Stimulated activated CD4-positive, alpha-beta T cell treated with anti-CD3 and anti-CD28 coated beads, Interleukin-1b, Interleukin-23, amount 100 ng/mL, for 24 hours (primary cell): Measurements from ENCODE around the gene MT1B.

Source experiments
- DNase-seq, 4 experiments: peaks; one replicate each; pipeline ENCODE4 v3.0.0-alpha.2; 2020; ENCODE audit warnings: low read depth in 4 of 4, low spot score in 1 of 4

Gene MT1B

GRCh38 chr16:56636616-56637413 is 14.9 kb upstream of the MT1B start:
- DNase-seq: no peak

GRCh38 chr16:56637814-56638750 is 13.6 kb upstream of the MT1B start, which contains the start of gene MT1A:
Gene MT1A (plus strand): TSS chr16:56638666. CDS start chr16:56638739, 73 bp downstream.
- no peak for DNase-seq

- DNase-seq: no peak
These were observed 12.6 kb upstream of the MT1B start for GRCh38 chr16:56639045-56639444.

DNA sequence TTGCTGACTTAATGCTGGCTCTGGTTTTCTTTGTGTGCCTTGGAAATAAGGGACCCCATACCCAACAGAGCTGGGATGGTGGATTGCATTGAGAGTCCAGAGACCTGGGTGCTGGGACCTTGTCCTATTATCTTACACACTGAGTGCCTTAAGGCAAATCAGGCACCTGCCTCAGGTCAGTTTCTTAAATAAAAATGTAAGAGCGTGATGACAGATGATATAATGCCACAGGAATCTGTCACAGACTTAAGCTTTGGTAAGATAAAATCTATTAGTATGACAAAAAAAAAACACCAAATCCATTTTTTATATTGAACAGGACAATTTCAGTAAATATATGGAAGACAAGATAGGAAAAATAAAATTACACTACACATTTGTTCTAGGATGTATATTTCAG is 11.6 kb upstream of the MT1B start:
- no peak for DNase-seq

GRCh38 chr16:56641166-56641565 is 10.5 kb upstream of the MT1B start:
- no peak for DNase-seq

DNA sequence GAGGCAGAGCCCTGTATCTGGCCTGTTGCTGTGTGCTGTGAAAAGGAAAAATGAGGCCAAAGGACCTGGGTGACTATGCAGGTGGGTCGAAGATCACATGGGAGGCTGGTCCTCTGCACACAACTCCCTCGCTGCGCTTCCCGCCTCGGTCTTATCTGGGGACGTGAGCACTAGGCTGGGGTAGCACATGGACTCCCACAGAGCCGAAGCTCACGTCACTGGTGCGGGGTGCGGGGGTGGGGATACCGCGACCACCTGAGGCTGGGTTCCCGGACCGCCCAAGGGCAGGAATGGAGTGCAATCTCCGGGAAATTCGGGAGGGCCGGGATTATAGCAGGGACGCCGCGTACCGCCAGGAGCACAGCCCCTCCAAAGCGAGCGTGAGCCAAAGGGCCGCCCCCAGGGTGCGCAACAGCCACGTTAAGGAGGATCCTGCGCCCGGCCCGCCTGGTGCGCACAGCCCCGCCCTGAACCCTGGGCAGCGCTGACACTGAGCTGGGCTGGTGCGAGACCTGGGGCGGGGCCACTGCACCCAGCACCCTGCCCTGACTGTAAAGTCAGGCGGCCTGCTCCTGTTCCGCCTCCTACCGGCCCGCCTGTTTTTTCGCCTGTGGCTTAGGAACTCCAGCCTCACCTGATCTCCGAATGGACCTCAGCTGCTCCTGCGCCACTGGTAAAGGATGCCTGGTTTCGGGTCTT is 8.5 kb upstream of the MT1B start:
- peak in 3 of 4 experiments; percentile 47 to 72 (median 59) for DNase-seq

GRCh38 chr16:56643833-56644232 is 7.9 kb upstream of the MT1B start:
- no peak for DNase-seq

- no peak for DNase-seq
These were observed 6.4 kb upstream of the MT1B start for GRCh38 chr16:56645311-56645710.

DNA sequence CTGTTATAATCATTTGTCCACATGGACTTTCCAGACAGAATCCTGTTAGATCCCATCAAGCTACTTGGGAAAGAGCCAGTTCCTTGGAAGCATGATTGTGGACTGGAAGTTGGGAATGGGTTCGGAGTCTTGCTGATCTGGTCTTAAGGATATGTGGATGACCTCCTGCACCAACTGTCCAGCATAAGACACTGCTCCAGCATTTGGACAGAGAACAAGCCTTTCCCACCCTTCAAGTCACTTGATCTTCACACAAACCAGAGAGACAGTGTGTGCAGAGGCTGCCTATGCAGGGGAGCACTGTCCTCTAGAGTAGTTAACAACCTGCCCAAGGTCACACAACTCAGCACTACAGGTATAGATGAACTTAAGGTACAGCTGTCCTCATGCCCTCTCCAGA is 5.8 kb upstream of the MT1B start:
- no peak for DNase-seq

DNA sequence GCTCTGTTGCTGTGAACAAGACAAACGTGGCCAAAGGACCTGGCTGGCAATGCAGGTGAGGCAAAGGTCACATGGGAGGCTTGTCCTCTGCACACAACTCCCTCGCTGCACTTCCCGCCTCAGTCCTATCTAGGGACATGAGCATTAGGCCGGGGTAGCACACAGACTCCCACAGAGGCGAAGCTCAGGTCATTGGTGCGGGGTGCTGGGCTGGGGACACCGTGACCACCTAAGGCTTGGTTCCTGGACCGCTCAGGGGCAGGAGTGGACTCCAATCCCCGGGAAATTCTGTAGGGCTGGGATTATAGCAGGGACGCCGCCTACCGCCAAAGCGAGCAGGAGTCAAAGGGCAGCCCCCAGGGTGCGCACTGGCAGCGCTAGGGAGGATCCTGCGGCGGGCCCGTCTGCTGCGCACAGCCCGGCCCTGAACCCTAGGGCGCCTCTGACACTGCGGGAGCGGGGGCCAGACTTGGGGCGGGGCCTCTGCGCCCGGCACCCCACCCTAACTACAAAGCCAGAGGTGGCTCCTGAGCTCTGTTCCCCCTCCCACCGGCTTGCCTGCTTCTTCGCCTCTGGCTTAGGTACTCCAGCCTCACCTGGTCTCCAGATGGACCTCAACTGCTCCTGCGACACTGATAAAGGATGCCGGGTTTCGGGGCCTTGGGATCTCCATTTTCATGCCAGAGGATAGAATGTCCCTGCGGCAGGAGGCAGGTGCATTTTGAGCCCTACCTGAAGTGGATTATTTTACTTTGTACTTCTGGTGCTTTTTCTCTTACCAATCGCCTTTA is 3.9 kb upstream of the MT1B start:
- DNase-seq: no peak

DNA sequence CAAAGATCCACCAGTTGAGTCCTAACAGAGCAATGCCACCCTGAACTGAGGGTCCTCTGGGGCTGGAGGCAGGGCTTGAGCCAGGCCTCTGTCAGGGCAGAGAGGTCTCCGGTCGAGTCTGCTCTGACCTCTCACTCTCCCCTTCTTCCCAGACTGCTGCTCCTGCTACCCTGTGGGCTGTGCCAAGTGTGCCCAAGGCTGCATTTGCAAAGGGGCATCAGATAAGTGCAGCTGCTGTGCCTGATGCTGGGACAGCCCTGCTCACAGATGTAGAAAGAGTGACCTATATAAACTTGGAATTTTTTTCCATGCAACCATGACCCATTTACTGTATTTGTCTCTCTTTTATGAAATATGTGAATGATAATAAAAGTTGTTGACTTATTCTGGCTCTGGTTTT is 2.4 kb upstream of the MT1B start:
- DNase-seq: no peak

GRCh38 chr16:56649820-56650219 is 1.9 kb upstream of the MT1B start:
- DNase-seq: no peak

DNA sequence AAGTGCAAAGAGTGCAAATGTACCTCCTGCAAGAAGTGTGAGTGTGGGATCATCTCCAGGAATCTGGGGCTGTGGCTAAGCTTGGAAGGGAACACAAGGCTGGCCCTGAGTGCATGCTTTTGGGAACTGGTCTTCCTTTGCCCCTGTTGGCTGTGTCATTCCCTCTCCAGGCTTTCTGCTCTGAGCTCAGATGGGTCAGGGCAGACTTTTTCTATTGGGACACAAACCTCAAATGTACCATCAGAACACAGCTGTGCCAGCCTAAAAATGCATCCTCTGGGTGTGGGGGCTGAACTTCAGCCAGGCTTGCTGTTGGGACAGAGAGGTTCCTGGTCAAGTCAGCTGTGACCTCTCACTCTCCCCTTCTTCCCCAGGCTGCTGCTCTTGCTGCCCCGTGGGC is 914 bp downstream of the MT1B start:
- no peak for DNase-seq

DNA sequence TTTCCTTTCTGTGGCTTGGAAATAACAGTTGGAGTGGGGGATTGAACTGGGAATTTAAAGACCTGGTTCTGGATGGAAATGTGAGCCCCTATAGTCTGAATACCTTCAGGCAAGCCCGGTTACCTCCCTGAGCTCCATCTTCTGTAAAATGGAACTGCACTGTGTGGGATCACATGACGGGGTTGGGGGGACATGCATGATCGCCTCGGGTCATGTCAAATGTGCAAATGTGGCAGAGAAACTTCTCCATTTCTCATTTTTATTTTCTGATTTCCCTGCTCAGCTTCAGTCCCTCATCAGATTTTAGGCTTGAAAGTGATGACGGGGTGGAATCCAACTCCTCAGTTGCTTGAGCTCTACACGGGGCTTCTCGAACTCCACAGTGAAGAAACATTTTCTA is 1.5 kb downstream of the MT1B start:
- no peak for DNase-seq

DNA sequence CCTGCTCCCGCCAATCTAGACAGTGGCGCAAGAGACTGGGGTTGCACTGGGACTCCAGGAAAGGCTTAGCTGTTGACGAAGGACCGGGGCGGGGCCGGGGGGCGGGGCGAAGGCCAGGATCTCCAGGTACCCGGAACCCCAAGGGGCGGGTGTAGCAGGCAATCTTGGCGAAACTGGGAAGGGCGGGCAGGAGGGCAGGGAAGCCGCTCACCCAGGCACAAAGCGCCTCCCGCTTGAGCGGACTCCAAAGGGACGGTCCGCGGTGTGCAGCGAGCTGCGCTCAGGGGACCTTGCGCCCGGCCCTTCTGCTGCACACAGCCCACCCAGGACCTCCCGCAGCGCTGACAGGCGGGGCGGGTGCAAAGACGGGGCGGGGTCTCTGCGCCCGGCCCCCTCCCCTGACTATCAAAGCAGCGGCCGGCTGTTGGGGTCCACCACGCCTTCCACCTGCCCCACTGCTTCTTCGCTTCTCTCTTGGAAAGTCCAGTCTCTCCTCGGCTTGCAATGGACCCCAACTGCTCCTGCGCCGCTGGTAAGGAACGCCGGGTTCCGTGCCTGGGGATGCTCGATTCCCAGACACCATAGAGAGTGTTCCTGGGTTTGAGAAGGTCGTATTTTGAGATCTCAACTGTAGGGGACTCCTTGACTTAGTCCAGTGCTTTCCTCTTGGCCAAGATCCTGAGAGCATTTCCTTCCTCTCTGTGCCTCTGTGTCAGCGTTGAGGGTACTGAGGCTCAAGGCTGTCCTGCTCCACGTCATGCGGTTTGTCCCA is 6.1 kb downstream of the MT1B start, which contains the start of gene MT1F:
MT1F (plus strand) TSS at position 405 of the 772 bp plus-strand sequence; CDS start at position 505, 100 bp downstream.
- peak in 3 of 4 experiments; percentile 51 to 67 (median 63) for DNase-seq

DNA sequence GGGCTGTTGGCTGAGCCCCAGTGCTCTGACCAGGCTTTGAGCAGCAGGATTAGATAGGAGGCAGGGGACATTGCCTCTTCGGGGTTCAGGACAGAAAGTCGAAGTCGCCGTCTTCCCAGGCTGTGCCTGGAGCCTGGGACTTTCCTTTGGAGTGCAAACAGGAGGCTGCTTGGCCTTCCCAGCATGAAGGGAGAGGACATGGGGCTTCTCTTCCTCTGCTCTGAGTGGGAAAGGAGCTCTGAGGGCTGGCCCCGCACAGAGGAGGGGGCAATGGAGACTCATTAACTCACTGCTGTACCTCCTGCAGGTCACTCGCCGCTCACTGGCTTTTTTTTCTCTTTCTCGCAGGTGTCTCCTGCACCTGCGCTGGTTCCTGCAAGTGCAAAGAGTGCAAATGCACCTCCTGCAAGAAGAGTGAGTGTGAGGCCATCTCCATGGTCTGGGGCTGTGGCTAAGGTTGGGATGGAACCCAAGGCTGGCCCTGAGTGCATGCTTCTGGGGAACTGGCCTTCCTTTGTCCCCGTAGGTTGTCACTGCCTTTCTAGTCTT is 6.7 kb downstream of the MT1B start:
- DNase-seq: no peak

DNA sequence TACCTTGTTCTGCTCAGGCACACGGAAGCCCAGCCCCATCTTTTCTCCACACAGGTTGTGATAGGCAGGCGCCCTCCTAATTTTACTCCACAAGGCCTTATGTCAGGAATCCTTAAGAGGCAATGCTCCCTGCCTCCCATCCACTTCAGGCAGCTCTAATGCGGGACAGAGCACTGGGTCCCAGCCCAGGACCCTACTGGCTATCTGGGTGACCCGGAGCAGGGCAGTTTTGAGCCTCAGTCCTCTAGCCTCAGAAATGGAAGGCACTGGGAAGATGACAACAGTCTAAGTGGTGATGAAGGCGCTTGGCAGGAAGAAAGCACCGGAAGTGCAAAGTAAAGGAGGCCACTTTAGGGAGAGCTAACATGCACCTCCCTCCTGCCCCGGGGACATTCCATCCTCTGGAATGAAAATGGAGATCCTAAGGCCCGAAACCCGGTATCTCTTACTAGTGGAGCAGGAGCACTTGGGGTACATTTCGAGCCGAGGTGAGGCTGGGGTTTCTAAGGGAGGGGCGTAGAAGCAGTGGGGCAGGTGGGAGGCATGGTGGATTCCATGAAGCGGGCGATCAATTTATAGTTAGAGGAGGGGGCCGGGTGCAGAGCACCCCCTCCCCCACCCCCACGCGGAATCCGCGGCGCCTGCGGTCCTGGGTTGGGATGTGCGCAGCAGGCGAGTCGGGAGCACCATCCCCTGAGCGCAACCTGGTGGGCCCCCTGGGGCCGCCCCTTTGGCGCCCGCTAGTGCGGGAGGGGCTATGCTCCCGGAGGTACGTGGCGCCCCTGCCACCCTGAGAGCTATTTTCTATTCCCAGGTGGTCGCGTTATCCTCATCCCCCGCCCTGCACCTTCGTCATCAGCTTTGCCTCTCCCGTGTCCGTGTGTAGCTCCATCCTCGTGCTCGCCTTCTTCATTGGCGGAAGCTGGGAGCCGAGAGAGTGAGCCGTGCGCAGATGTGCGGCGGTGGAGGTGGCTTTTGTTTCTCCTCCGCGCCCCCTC is 11.0 kb downstream of the MT1B start:
- DNase-seq: no peak

- DNase-seq: no peak
These were observed 12.8 kb downstream of the MT1B start for GRCh38 chr16:56664506-56664905.
